HG03457 (cell line): ENCODE data around the gene CTRL.
"Not testable (repeated sequence)": the region's sequence is repeated elsewhere in the genome, so short reads cannot be mapped to it uniquely, and the experiment has no call there.

Source experiments
- ATAC-seq: cut with Tn5 transposase; IDR thresholded peaks from one replicate; pipeline ENCODE4 v1.9.1; 2021; ENCODE audit warnings: moderate number of reproducible peaks; ENCODE audit not compliant: unreplicated experiment

CTRL gene

DNA sequence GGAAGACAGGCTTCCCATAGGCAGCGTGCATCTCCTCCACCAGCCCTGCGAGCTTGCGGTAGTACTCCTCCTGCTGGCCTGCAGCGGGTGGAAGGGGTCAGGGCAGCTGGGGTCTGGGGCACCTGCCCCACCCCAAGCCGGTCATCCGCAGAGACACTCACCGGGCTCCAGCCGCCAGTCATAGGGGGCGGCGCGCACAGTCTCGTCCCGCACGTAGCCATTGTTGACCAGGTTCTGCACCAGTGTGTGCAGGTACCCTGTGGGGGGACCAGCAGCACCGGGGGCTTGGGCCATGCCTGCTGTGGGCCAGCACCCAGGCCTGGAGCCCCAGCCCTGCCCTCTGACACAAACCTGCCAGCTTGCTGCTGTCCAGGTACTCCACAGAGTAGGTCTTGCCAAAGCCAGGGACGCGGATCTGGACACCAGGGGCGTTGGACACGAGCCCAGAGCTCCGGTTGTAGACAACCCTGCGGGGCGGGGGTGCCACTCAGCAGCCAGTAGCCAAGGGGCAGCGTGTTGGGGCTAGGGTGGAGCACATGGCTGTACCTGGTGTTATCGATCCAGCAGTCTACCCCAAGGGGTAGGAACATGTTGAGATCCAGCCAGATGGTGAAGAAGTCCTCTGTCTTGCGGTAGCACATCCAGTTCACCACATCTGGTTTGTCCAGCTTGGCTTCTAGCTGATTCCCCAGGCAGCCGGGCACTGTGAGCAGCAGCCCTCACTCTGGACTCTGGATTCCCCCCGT is 11.0 kb upstream of the CTRL start:
- ATAC-seq, result no peak

DNA sequence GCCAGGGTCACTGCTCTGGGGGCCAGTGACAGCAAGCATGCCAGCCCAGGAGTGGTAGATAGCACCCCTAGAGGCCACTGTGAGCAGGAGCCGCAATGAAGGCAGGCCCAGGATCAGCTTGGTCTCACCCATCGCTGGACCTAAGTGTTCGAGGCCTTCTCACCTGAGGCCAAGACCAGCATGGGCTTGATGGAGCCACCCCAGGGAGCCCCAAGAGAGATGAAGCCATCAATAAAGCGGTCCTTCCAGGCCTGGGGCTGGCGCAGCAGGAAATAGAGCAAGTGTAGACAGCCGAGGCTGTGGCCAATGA is 10.5 kb upstream of the CTRL start:
- no peak for ATAC-seq

- ATAC-seq, result no peak
Measured at GRCh38 chr16:67941469-67942199, 10.0 kb upstream of the CTRL start.

DNA sequence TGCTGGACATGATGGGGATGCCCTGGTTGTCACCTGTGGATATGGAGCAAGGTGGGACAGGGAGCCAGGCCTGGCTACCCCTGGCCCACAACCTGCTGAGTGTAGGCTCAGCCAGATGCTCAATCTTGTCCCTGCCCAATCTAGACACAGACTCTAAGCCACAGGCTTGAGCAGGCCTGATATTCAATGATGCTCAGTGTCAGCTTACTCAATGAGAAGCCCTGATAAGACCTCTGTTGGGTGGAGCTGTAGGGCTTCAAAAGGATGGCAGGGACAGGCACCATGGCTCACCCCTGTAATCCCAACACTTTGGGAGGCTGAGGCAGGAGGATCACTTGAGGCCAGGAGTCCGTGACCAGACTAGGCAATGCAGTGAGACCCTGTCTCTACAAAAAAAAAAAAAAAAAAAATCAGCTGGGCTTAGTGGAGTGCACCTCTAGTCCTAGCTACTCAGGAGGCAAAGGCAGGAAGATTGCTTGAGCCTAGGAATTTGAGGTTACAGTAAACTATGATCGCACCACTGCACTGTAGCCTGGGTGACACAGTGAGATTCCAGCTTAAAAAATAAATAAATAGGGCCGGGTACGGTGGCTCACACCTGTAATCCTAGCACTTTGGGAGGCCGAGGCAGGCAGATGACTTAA is 8.9 kb upstream of the CTRL start:
- ATAC-seq, result no peak

DNA sequence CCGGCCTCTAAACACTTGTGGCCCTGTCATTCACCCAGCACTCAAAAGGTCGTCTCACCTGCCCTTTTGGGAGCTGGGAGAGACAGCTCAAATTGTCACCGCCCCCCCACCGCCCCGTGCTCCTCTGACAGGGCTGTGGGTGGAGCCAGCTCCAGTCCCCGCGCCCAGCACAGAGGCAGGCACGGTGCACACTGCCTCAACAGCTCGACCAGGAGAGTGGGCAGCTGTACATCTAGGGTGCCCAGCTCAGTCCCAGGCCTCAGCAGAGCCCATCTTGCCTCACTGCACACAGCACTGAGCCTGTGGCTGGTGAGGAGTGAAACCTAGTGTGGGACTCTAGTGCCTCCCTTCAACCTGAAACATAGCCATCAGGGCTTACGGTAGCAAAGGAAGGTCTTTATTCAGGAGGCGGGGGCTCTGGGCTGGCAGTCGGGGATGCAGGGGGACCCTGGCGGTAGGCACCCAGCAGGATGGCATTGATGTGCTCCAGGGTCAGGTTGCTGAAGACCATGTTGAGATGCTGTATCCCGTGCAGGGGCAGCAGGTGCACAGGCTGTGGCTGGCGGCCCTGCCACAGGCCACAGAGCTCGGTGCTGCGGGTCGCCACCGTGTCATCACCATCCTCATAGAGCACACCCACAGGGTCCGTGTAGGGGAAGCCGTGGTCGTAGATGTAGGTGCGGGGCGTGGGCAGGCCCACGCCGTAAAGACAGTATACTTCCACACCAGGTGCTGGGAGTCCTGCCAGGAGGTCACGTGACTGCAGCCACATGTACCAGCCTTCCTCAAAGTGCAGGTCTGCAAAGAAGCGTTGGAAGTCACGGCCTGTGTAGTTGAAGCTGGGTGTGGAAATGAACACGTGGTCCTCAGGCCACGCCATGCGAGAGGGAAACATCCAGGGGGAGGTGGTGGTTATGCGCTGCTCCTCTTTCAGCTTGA is 8.1 kb upstream of the CTRL start:
- no peak for ATAC-seq

DNA sequence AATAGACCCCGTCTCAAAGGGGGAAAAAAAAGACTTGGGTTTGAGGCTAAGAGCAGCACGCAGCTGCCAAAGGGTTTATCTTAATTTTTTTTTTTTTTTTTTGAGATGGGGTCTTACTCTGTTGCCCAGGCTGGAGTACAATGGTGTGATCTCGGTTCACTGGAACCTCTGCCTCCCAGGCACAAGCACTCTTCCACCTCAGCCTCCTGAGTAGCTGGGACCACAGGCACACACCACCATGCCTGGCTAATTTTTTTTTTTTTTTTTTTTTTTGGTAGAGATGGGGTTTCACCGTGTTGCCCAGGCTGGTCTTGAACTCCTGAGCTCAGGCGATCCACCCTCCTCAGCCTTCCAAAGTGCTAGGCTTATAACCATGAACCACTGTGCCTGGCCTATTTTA is 6.1 kb upstream of the CTRL start:
- not testable (repeated sequence) for ATAC-seq

GRCh38 chr16:67936880-67937605 is 5.4 kb upstream of the CTRL start:
- no peak for ATAC-seq

- ATAC-seq, result peak; percentile 35
Measured at GRCh38 chr16:67936124-67936879, 4.6 kb upstream of the CTRL start, which contains the start of gene PSMB10. TSS of gene PSMB10 (minus strand) at chr16:67936850. CDS start at chr16:67936749, 101 bp downstream.

GRCh38 chr16:67935402-67936123 is 3.9 kb upstream of the CTRL start:
- ATAC-seq, result peak; percentile 79

GRCh38 chr16:67935101-67935401 is 3.4 kb upstream of the CTRL start:
- ATAC-seq, result no peak

GRCh38 chr16:67934306-67935100 is 2.8 kb upstream of the CTRL start:
- ATAC-seq, result no peak

DNA sequence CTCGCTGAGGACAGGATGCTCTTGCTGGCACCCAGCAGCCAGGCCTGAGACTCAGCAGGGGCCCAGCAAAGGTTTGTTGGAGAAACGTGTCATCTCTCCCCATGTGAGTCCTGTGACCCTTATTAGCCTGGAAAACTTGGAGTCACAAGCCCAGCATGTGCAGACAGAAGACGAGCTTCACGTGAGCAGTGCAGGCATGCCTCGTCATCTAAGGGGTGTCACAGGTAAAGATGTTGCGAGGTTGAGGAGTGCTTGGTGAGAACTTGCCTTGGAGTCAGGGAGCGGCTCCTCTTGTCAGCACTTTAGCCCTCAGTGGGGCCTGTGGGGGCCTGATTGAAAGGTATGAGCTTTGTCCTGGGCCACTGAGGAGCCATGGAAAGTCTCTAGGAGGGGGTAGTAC is 2.1 kb upstream of the CTRL start:
- ATAC-seq, result no peak

DNA sequence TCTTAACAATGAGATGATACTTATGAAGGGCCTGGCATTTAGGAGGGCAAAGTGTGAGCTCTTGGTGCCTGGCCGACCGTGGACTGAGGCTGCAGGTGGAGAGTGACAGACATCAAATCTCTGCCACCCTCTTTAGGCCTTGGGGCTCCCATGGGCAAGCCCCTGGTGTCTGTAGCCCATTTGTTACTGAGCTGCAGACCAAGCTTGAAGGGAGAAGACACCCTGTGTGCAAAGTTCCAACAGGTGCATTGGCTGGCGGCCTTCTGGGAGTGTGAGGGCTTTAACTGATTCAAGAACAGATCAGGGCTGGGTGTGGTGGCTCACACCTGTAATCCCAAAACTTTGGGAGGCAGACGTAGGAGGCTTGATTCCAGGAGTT is 789 bp upstream of the CTRL start:
- ATAC-seq, result no peak

DNA sequence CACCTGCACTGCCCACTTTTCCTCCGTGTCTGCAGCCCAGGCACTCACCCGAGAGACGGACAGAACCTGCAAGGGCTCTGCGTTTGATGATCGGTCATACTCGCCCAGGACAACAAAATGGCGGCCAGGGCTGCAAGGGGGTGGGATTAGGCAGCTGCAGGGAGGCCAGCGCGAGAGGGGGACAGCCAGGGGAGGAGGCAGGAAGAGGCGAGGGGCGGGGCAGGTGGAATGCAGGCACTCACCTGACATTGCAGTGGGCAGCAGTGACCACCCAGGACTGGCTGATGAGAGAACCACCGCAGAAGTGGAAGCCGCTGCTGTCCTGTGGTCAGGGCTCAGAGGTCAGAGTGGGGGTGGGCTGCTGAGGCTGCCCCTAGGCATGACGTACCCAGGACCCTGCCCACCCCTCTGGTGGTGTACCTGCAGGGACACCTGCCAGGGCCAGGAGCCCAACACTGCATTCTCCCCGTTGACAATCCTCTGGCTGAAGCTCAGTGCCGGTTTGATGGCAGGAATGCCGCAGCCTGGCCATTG is 917 bp downstream of the CTRL start:
- ATAC-seq, result no peak

GRCh38 chr16:67930191-67930590 is 1.5 kb downstream of the CTRL start:
- ATAC-seq, result no peak

GRCh38 chr16:67928561-67929364 is 2.9 kb downstream of the CTRL start:
- no peak for ATAC-seq

DNA sequence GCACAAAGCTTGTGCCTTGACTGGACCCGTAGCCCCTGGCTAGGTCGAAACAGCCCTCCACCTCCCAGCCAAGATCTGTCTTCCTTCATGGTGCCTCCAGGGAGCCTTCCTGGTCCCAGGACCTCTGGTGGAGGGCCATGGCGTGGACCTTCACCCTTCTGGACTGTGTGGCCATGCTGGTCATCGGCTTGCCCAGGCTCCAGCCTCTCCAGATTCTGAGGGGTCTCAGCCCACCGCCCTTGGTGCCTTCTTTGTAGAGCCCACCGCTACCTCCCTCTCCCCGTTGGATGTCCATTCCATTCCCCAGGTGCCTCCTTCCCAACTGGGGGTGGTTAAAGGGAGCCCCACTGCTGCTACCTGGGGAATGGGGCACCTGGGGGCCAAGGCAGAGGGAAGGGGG is 3.5 kb downstream of the CTRL start:
- no peak for ATAC-seq
